ENCODE measurements around the gene RALY. TPM values are rescaled to one million over a fixed set of nuclear protein-coding genes. Genes with fewer than 3 reads are reported as not detected.

Gene RALY
- total RNA-seq, 1 experiment from 2014 or later, result 164 TPM

DNA sequence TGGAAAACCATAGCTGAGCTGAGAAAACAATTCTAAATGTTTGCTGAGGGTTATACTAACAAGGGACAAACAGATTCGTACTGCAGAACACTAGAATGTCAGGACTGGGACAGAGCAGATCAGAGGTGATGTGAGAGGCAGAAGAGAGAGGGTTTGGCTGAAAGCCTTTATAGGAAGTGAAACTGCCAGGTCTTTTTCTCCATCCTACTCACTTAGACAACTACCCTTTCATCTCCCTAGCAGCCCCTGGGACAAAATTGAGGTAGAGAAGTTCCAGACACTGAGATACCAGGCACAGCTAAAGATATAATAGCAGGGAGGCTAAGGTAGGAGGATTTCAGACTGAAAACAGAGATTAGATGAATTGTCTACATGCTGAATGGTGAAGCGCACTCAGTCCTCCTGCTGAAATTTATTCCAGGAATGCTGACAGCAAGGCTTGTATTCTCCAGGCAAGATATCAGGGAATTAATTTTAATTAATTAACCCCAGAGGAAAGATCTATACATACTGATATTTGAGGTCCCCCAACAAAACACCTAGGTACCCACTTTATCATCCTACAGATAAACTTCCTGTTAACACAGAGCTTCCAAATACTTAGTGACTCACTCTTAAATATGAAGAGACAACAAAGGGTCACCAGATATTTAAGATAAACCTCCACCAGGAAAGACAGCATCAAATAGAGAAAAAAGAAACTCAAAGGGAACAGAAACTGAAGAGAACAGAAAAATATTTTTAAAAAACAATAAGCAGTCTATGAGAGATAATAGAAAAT, 130.9 kb downstream of the RALY start:
- TF ChIP-seq SIN3A (IDR thresholded peaks at IDR 0.05; ENCODE audit: borderline replicate concordance, insufficient read depth, low read depth, low read length) (no peak), POLR2AphosphoS5 (IDR thresholded peaks at IDR 0.05; ENCODE audit: low read depth, low read length) (no peak)
- no peaks in the 10 kb centered on the region for H3K27me3 ChIP-seq (ENCODE audit: control insufficient read depth, insufficient read depth, low read length)
- intact Hi-C loops (cut with micrococcal nuclease; ENCODE audit: unreplicated experiment), result no loop called here
- no peak overlapping the region for H3K4me3 ChIP-seq (ENCODE audit: low read depth in 2 of 2, low read length in 2 of 2)
- no peaks in the 10 kb centered on the region for H3K9me3 ChIP-seq (ENCODE audit: control insufficient read depth, insufficient read depth, low read depth, low read length)
- no peak for ATAC-seq
- in situ Hi-C loops (cut with HindIII; ENCODE audit: low pct_unique_long_range_greater_than_20kb, low sequenced_read_pairs), result no loop called here
- no peaks in the 10 kb centered on the region for H3K4me1 ChIP-seq (ENCODE audit: control insufficient read depth, insufficient read depth, low read length)
- no peak overlapping the region for H3K27ac ChIP-seq (ENCODE audit: low read length)
- no peak for DNase-seq (ENCODE audit: low read depth, low spot score)
- H3K36me3 ChIP-seq (ENCODE audit: control insufficient read depth, insufficient read depth, low read length), result no peaks in the 10 kb centered on the region
- POLR2A ChIA-PET, result interaction anchor here (0.6 to 0.7 kb wide), 2 partner anchors 12 to 55 kb away, joined by 3 read pairs; partner anchors contain the start of gene EIF2S2
- CTCF ChIA-PET, result interaction anchor here (0.6 kb wide), 1 partner anchor 478 kb away, joined by 7 read pairs; no protein-coding TSS in a partner anchor
- no TSS peak for BruUV-seq (replicated peaks)

DNA sequence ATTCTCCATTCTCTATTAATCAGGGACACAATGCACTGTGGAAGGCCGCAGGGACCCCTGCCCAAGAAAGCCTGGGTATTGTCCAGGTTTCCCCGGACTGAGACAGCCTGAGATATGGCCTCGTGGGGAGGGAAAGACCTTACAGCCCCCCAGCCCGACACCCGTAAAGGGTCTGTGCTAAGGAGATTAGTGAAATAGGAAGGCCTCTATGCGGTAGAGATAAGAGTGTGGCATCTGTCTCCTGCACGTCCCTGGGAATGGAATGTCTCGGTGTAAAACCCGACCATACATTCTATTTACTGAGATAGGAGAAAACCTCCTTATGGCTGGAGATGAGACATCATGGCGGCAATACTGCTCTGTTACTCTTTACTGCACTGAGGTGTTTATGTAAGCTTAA, 134.1 kb downstream of the RALY start:
- H3K36me3 ChIP-seq (ENCODE audit: control insufficient read depth, insufficient read depth, low read length), result no peaks in the 10 kb centered on the region
- no TSS peak for BruUV-seq (replicated peaks)
- H3K4me1 ChIP-seq (ENCODE audit: control insufficient read depth, insufficient read depth, low read length), result no peaks in the 10 kb centered on the region
- DNase-seq (ENCODE audit: low read depth, low spot score) (no peak), ATAC-seq (no peak)
- H3K4me3 ChIP-seq (ENCODE audit: low read depth in 2 of 2, low read length in 2 of 2), result no peak overlapping the region
- TF ChIP-seq SIN3A (IDR thresholded peaks at IDR 0.05; ENCODE audit: borderline replicate concordance, insufficient read depth, low read depth, low read length) (no peak), TCF7L2 (IDR thresholded peaks at IDR 0.05; ENCODE audit: low read depth, low read length) (no peak), POLR2AphosphoS5 (IDR thresholded peaks at IDR 0.05; ENCODE audit: low read depth, low read length) (no peak)
- TF ChIP-seq, protein P1, sequence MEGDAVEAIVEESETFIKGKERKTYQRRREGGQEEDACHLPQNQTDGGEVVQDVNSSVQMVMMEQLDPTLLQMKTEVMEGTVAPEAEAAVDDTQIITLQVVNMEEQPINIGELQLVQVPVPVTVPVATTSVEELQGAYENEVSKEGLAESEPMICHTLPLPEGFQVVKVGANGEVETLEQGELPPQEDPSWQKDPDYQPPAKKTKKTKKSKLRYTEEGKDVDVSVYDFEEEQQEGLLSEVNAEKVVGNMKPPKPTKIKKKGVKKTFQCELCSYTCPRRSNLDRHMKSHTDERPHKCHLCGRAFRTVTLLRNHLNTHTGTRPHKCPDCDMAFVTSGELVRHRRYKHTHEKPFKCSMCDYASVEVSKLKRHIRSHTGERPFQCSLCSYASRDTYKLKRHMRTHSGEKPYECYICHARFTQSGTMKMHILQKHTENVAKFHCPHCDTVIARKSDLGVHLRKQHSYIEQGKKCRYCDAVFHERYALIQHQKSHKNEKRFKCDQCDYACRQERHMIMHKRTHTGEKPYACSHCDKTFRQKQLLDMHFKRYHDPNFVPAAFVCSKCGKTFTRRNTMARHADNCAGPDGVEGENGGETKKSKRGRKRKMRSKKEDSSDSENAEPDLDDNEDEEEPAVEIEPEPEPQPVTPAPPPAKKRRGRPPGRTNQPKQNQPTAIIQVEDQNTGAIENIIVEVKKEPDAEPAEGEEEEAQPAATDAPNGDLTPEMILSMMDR (IDR thresholded peaks at IDR 0.05), result no peak
- TF ChIP-seq, protein P2, sequence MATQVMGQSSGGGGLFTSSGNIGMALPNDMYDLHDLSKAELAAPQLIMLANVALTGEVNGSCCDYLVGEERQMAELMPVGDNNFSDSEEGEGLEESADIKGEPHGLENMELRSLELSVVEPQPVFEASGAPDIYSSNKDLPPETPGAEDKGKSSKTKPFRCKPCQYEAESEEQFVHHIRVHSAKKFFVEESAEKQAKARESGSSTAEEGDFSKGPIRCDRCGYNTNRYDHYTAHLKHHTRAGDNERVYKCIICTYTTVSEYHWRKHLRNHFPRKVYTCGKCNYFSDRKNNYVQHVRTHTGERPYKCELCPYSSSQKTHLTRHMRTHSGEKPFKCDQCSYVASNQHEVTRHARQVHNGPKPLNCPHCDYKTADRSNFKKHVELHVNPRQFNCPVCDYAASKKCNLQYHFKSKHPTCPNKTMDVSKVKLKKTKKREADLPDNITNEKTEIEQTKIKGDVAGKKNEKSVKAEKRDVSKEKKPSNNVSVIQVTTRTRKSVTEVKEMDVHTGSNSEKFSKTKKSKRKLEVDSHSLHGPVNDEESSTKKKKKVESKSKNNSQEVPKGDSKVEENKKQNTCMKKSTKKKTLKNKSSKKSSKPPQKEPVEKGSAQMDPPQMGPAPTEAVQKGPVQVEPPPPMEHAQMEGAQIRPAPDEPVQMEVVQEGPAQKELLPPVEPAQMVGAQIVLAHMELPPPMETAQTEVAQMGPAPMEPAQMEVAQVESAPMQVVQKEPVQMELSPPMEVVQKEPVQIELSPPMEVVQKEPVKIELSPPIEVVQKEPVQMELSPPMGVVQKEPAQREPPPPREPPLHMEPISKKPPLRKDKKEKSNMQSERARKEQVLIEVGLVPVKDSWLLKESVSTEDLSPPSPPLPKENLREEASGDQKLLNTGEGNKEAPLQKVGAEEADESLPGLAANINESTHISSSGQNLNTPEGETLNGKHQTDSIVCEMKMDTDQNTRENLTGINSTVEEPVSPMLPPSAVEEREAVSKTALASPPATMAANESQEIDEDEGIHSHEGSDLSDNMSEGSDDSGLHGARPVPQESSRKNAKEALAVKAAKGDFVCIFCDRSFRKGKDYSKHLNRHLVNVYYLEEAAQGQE (IDR thresholded peaks at IDR 0.05; ENCODE audit: insufficient read depth in 1 of 2, low read depth in 2 of 2, low read length in 1 of 2), result no peak
- intact Hi-C loops (cut with micrococcal nuclease; ENCODE audit: unreplicated experiment) (no loop called here), in situ Hi-C loops (cut with HindIII; ENCODE audit: low pct_unique_long_range_greater_than_20kb, low sequenced_read_pairs) (no loop called here)
- no peaks in the 10 kb centered on the region for H3K27me3 ChIP-seq (ENCODE audit: control insufficient read depth, insufficient read depth, low read length)
- ChIA-PET POLR2A (no interaction called here), CTCF (interaction anchor here (0.7 kb wide), 1 partner anchor 461 kb away, joined by 3 read pairs; no protein-coding TSS in a partner anchor)
- no peaks in the 10 kb centered on the region for H3K9me3 ChIP-seq (ENCODE audit: control insufficient read depth, insufficient read depth, low read depth, low read length)
- H3K27ac ChIP-seq (ENCODE audit: low read length), result no peak overlapping the region
